GM12891 (cell line): Measurements from ENCODE around the gene REEP5.

Experiments
- POLR2A ChIP-seq: IDR thresholded peaks from 2 replicates; pipeline ENCODE4 v1.6.1; 2011; ENCODE audit warnings: low read depth, low read length, control low read depth
- POLR2AphosphoS5 ChIP-seq: IDR thresholded peaks from 2 replicates; pipeline ENCODE4 v1.6.1; 2011; ENCODE audit warnings: low read depth, low read length, control low read depth
- TAF1 ChIP-seq: IDR thresholded peaks from 2 replicates; pipeline ENCODE4 v1.6.1; 2011; ENCODE audit warnings: low read depth, low read length, control low read depth

- TF ChIP-seq POLR2AphosphoS5 (peak; percentile 90), TAF1 (peak; percentile 90), POLR2A (peak; percentile 94)
These were observed at the start of gene REEP5 for GRCh38 chr5:112921833-112922817.
